HFF-Myc (cell line): ENCODE results near the gene MFRP.

ENCODE experiments used
- DNase-seq: peaks from one replicate; pipeline ENCODE4 v3.0.0-alpha.2; 2011; ENCODE audit warnings: low read depth; ENCODE audit errors: extremely low read depth
- H3K4me3 ChIP-seq: replicated peaks from 2 replicates; pipeline ENCODE4 v1.5.1; 2011; ENCODE audit warnings: low read depth, mild to moderate bottlenecking, control low read depth, low read length
- TF ChIP-seq, protein P1 (sequence below): IDR thresholded peaks from 2 replicates; pipeline ENCODE4 v1.5.1; 2012; ENCODE audit warnings: mild to moderate bottlenecking, low read depth, low read length, control low read depth; ENCODE audit errors: missing control alignments

MFRP gene

DNA sequence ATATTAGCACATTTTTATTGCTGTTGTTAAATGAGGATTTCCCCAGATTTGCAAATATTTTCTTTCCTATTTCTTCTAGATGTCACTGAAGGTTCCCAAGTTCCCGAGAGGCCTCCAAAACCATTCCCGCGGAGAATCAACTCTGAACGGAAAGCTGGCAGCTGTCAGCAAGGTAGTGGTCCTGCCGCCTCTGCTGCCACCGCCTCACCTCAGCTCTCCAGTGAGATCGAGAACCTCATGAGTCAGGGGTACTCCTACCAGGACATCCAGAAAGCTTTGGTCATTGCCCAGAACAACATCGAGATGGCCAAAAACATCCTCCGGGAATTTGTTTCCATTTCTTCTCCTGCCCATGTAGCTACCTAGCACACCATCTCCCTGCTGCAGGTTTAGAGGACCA, 47.1 kb downstream of the MFRP start:
- no peak for DNase-seq
- no peak overlapping the region for H3K4me3 ChIP-seq
- TF ChIP-seq, protein P1, sequence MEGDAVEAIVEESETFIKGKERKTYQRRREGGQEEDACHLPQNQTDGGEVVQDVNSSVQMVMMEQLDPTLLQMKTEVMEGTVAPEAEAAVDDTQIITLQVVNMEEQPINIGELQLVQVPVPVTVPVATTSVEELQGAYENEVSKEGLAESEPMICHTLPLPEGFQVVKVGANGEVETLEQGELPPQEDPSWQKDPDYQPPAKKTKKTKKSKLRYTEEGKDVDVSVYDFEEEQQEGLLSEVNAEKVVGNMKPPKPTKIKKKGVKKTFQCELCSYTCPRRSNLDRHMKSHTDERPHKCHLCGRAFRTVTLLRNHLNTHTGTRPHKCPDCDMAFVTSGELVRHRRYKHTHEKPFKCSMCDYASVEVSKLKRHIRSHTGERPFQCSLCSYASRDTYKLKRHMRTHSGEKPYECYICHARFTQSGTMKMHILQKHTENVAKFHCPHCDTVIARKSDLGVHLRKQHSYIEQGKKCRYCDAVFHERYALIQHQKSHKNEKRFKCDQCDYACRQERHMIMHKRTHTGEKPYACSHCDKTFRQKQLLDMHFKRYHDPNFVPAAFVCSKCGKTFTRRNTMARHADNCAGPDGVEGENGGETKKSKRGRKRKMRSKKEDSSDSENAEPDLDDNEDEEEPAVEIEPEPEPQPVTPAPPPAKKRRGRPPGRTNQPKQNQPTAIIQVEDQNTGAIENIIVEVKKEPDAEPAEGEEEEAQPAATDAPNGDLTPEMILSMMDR = no peak

GRCh38 chr11:119298726-119299125, 47.8 kb downstream of the MFRP start:
- H3K4me3 ChIP-seq = no peak overlapping the region
- DNase-seq = no peak
- TF ChIP-seq, protein P1 = no peak

- TF ChIP-seq, protein P1 = no peak
- no peak overlapping the region for H3K4me3 ChIP-seq
- DNase-seq = no peak
Measured at GRCh38 chr11:119297938-119298337, 48.6 kb downstream of the MFRP start.

GRCh38 chr11:119295178-119295577, 51.3 kb downstream of the MFRP start:
- DNase-seq = no peak
- TF ChIP-seq, protein P1 = no peak
- H3K4me3 ChIP-seq = no peak overlapping the region

- no peak overlapping the region for H3K4me3 ChIP-seq
- DNase-seq = no peak
- TF ChIP-seq, protein P1 = no peak
Measured at GRCh38 chr11:119293461-119293860, 53.0 kb downstream of the MFRP start.

DNA sequence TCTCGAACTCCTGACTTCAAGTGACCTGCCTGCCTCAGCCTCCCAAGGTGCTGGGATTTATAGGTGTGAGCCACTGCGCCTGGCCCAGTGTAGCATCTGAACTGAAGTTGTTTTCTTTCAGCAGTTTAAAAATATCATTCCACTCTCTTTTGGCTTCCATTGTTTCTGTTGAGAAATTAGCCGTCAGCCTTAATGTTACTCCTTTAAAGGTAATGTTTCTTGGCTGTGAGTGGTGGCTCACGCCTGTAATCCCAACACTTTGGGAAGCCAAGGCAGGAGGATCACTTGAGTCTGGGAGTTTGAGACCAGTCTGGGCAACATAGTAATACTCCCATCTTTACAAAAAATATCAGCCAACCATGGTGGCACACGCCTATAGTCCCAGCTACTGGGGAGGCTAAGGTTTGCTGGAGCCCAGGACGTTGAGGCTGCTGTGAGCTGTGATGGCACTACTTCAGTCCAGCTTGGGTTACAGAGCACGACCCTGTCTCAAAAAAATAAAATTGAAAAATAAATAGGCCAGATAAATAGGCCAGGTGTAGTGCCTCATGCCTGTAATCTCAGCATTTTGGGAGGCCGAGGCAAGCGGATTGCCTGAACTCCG, 55.5 kb downstream of the MFRP start:
- TF ChIP-seq, protein P1 = no peak
- H3K4me3 ChIP-seq = no peak overlapping the region
- DNase-seq = no peak
